HepG2 (cell line): ENCODE results near the gene ALDH1A1. TPM values are rescaled to one million over a fixed set of nuclear protein-coding genes. Genes with fewer than 3 reads are reported as not detected.
A peak's percentile ranks its signal among the peaks of the same experiment; 100 is the strongest.

Experiments used
- AGO1 ChIP-seq: fragments of 200-400 bp; formaldehyde crosslinking; IDR thresholded peaks from 2 replicates; pipeline ENCODE4 v1.6.1; 2017; ENCODE audit warnings: mild to moderate bottlenecking, low read depth, low read length, moderate library complexity; ENCODE audit not compliant: poor library complexity, severe bottlenecking
- ESRRA ChIP-seq: sonication (generic); formaldehyde crosslinking; IDR thresholded peaks from 2 replicates; pipeline ENCODE4 v1.5.1; 2020; ENCODE audit warnings: mild to moderate bottlenecking, low read depth, missing genetic modification reagents
- GTF3A ChIP-seq: sonication (generic); formaldehyde crosslinking; conservative IDR thresholded peaks from 2 replicates; pipeline ENCODE4 v1.4.0; 2020; ENCODE audit warnings: mild to moderate bottlenecking, missing genetic modification reagents
- HCFC1 ChIP-seq: fragments of 150-350 bp; IDR thresholded peaks from 2 replicates; pipeline ENCODE4 v1.6.1; 2014; ENCODE audit warnings: low read depth, low read length
- HNF4A ChIP-seq: sonication (generic); formaldehyde crosslinking; IDR thresholded peaks from 2 replicates; pipeline ENCODE4 v1.4.0; 2020; ENCODE audit warnings: missing genetic modification reagents
- ISL2 ChIP-seq: sonication (generic); formaldehyde crosslinking; IDR thresholded peaks from 2 replicates; pipeline ENCODE4 v1.5.0; 2020; ENCODE audit warnings: missing genetic modification reagents
- MAFK ChIP-seq, 2 experiments: IDR thresholded peaks in 1 of 2; conservative IDR thresholded peaks in 1 of 2; 2 replicates each; pipeline ENCODE4 v1.6.1; 2011; ENCODE audit warnings: improper control_type of control experiment in 2 of 2, low read length in 2 of 2
- MTA1 ChIP-seq: sonication (generic); formaldehyde crosslinking; IDR thresholded peaks from 2 replicates; pipeline ENCODE4 v1.4.0; 2020; ENCODE audit warnings: missing genetic modification reagents, mild to moderate bottlenecking, borderline replicate concordance
- NCOA2 ChIP-seq: sonication (generic); formaldehyde crosslinking; IDR thresholded peaks from 2 replicates; pipeline ENCODE4 v1.8.0; 2022; ENCODE audit warnings: inconsistent platforms
- NFIC ChIP-seq: IDR thresholded peaks from 2 replicates; pipeline ENCODE4 v1.6.1; 2012; ENCODE audit warnings: mild to moderate bottlenecking, low read length, inconsistent platforms
- POGZ ChIP-seq: sonication (generic); formaldehyde crosslinking; IDR thresholded peaks from 2 replicates; pipeline ENCODE4 v1.4.0; 2020; ENCODE audit warnings: mild to moderate bottlenecking, missing genetic modification reagents
- RBM22 ChIP-seq: fragments of 200-400 bp; formaldehyde crosslinking; optimal IDR thresholded peaks from 2 replicates; pipeline ENCODE3; 2017; ENCODE audit warnings: mild to moderate bottlenecking, low read length, moderate library complexity
- SIX1 ChIP-seq: sonication (generic); formaldehyde crosslinking; IDR thresholded peaks from 2 replicates; pipeline ENCODE4 v1.4.0; 2020; ENCODE audit warnings: missing genetic modification reagents, borderline replicate concordance
- SOX6 ChIP-seq, 2 experiments: fragments of 450-650 bp in 1 of 2; sonication (generic) in 1 of 2; formaldehyde crosslinking in 1 of 2; IDR thresholded peaks; 2 replicates each; pipeline versions ENCODE4 v1.4.0 to v1.6.1; 2017 to 2020; ENCODE audit warnings: antibody characterized with exemption in 1 of 2, mild to moderate bottlenecking in 1 of 2, missing genetic modification reagents in 1 of 2
- TCF7L2 ChIP-seq: IDR thresholded peaks from 2 replicates; pipeline ENCODE4 v1.6.1; 2011; ENCODE audit warnings: mild to moderate bottlenecking, low read depth, low read length, moderate library complexity
- ZBTB1 ChIP-seq: sonication (generic); formaldehyde crosslinking; IDR thresholded peaks from 2 replicates; pipeline ENCODE4 v1.4.0; 2020; ENCODE audit warnings: missing genetic modification reagents, borderline replicate concordance
- ZNF350 ChIP-seq: sonication (generic); formaldehyde crosslinking; IDR thresholded peaks from 2 replicates; pipeline ENCODE4 v1.4.0; 2020; ENCODE audit warnings: mild to moderate bottlenecking, low read depth, missing genetic modification reagents, borderline replicate concordance
- polyA plus RNA-seq, 8 experiments: library from polyadenylated mRNA; depleted of rRNA in 3 of 8; stranded (reverse) in 7 of 8; unstranded in 1 of 8; fragments of >200 nt; fragmentation: Illumina TruSeq in 4 of 8; extraction: Trizol in 4 of 8; gene quantifications; 2 replicates each; pipeline versions ENCODE4 v1.2.1 to v1.2.3, GENCODE V29; 2011 to 2016; ENCODE audit warnings: low read depth in 4 of 8, missing spikeins in 1 of 8, mixed read lengths in 1 of 8; ENCODE audit not compliant: insufficient read depth in 1 of 8
- total RNA-seq, 5 experiments: library from RNA; depleted of rRNA; stranded (reverse); fragments of >200 nt; fragmentation: Illumina TruSeq; extraction: Trizol; gene quantifications; 2 replicates each; pipeline ENCODE4 v1.2.3, GENCODE V29; 2016; ENCODE audit warnings: low read depth in 1 of 5
- TF ChIP-seq, protein P1 (sequence below): sonication (generic); formaldehyde crosslinking; IDR thresholded peaks from 2 replicates; pipeline ENCODE4 v1.4.0; 2020; ENCODE audit warnings: missing genetic modification reagents
- TF ChIP-seq, protein P2 (sequence below): sonication (generic); formaldehyde crosslinking; IDR thresholded peaks from 2 replicates; pipeline ENCODE4; 2020; ENCODE audit warnings: missing genetic modification reagents, mild to moderate bottlenecking, borderline replicate concordance
- TF ChIP-seq, protein P3 (sequence below): sonication (generic); formaldehyde crosslinking; IDR thresholded peaks from 2 replicates; pipeline ENCODE4 v1.9.0; 2022; ENCODE audit warnings: missing genetic modification reagents, mild to moderate bottlenecking, borderline replicate concordance
- TF ChIP-seq, protein P4 (sequence below): sonication (generic); formaldehyde crosslinking; IDR thresholded peaks from 2 replicates; pipeline ENCODE4 v1.5.0; 2020; ENCODE audit warnings: missing genetic modification reagents

Gene ALDH1A1
- total and polyA plus RNA-seq, 2 of the 13 experiments (the other 11 are each of a cell fraction or from before 2014, with no cell fraction given), result 88.2 to 439 TPM

DNA sequence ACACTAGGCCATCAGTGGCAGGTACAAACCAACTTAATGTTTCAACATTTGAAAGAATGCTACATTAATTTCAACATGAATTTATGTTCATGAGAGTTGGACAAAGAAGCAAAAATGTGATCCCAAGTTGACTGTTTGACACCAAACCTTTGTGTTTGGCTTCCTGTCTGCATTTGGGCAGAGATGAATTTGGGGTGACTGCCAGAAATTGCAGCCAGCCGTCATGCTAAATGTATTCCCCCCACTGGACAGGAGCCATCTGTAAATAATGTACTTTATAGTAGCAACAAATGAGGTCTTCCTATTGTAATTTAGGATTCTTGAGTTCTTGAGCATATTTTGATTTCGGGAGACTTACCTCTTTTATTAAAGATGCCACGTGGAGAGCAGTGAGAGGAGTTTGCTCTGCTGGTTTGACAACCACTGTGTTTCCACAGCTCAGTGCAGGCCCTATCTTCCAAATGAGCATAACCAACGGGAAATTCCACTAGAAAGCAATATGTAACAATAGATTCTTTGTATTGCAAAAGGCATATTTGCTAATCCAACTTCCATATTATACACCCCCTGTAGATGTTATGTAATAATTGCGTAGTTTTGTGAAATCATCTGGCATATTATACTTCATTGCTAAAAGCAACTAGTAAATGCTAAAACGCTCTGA, 27.6 kb downstream of the ALDH1A1 start (continued):
- TF ChIP-seq, protein P1, sequence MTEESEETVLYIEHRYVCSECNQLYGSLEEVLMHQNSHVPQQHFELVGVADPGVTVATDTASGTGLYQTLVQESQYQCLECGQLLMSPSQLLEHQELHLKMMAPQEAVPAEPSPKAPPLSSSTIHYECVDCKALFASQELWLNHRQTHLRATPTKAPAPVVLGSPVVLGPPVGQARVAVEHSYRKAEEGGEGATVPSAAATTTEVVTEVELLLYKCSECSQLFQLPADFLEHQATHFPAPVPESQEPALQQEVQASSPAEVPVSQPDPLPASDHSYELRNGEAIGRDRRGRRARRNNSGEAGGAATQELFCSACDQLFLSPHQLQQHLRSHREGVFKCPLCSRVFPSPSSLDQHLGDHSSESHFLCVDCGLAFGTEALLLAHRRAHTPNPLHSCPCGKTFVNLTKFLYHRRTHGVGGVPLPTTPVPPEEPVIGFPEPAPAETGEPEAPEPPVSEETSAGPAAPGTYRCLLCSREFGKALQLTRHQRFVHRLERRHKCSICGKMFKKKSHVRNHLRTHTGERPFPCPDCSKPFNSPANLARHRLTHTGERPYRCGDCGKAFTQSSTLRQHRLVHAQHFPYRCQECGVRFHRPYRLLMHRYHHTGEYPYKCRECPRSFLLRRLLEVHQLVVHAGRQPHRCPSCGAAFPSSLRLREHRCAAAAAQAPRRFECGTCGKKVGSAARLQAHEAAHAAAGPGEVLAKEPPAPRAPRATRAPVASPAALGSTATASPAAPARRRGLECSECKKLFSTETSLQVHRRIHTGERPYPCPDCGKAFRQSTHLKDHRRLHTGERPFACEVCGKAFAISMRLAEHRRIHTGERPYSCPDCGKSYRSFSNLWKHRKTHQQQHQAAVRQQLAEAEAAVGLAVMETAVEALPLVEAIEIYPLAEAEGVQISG (CRISPR knock-in tag), result no peak
- TF ChIP-seq ESRRA (no peak), ISL2 (peak; percentile 41; the same call in 1 of the 2 replicates), RBM22 (peak; percentile 50), TCF7L2 (no peak), ZNF350 (no peak), NCOA2 (peak; percentile 55), SOX6 (IDR thresholded peaks at IDR 0.05) (no peak), SOX6 (CRISPR knock-in tag; IDR thresholded peaks at IDR 0.05) (peak; percentile 59; the same call in 1 of the 2 replicates), POGZ (CRISPR knock-in tag) (0 out of 2 replicates have a peak, but pooled peaks have one; percentile 27), MTA1 (CRISPR knock-in tag) (no peak), AGO1 (no peak), GTF3A (no peak), HCFC1 (no peak), SIX1 (CRISPR knock-in tag) (peak; percentile 30; the same call in 1 of the 2 replicates), ZBTB1 (CRISPR knock-in tag) (no peak), MAFK (conservative IDR thresholded peaks at IDR 0.05 in 1 of 2, IDR thresholded peaks at IDR 0.05 in 1 of 2; ENCODE audit: low read length in 2 of 2) (no peak), HNF4A (CRISPR knock-in tag) (0 out of 2 replicates have a peak, but pooled peaks have one; percentile 13), NFIC (0 out of 2 replicates have a peak, but pooled peaks have one; percentile 44)
- TF ChIP-seq, protein P2, sequence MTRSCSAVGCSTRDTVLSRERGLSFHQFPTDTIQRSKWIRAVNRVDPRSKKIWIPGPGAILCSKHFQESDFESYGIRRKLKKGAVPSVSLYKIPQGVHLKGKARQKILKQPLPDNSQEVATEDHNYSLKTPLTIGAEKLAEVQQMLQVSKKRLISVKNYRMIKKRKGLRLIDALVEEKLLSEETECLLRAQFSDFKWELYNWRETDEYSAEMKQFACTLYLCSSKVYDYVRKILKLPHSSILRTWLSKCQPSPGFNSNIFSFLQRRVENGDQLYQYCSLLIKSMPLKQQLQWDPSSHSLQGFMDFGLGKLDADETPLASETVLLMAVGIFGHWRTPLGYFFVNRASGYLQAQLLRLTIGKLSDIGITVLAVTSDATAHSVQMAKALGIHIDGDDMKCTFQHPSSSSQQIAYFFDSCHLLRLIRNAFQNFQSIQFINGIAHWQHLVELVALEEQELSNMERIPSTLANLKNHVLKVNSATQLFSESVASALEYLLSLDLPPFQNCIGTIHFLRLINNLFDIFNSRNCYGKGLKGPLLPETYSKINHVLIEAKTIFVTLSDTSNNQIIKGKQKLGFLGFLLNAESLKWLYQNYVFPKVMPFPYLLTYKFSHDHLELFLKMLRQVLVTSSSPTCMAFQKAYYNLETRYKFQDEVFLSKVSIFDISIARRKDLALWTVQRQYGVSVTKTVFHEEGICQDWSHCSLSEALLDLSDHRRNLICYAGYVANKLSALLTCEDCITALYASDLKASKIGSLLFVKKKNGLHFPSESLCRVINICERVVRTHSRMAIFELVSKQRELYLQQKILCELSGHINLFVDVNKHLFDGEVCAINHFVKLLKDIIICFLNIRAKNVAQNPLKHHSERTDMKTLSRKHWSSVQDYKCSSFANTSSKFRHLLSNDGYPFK, result no peak
- TF ChIP-seq, protein P3, sequence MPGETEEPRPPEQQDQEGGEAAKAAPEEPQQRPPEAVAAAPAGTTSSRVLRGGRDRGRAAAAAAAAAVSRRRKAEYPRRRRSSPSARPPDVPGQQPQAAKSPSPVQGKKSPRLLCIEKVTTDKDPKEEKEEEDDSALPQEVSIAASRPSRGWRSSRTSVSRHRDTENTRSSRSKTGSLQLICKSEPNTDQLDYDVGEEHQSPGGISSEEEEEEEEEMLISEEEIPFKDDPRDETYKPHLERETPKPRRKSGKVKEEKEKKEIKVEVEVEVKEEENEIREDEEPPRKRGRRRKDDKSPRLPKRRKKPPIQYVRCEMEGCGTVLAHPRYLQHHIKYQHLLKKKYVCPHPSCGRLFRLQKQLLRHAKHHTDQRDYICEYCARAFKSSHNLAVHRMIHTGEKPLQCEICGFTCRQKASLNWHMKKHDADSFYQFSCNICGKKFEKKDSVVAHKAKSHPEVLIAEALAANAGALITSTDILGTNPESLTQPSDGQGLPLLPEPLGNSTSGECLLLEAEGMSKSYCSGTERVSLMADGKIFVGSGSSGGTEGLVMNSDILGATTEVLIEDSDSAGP, result no peak
- TF ChIP-seq, protein P4, sequence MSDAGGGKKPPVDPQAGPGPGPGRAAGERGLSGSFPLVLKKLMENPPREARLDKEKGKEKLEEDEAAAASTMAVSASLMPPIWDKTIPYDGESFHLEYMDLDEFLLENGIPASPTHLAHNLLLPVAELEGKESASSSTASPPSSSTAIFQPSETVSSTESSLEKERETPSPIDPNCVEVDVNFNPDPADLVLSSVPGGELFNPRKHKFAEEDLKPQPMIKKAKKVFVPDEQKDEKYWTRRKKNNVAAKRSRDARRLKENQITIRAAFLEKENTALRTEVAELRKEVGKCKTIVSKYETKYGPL (CRISPR knock-in tag), result 0 out of 2 replicates have a peak, but pooled peaks have one; percentile 54
